HepG2 (cell line): Measurements from ENCODE around the gene PLA2G4B. TPM values are rescaled to one million over a fixed set of nuclear protein-coding genes. Genes with fewer than 3 reads are reported as not detected.

Source experiments
- ATAC-seq: fragments of 200-7000 bp; cut with Tn5 transposase; 3 replicates; pipeline ENCODE4 v1.9.1; 2020; ENCODE audit warnings: mild to moderate bottlenecking, moderate library complexity
- BruUV-seq: library from RNA; stranded (reverse); fragments of 400-500 nt; replicated peaks from 2 replicates; lab custom pipeline; 2021; lab: Mats Ljungman, UMichigan
- CTCF ChIA-PET: fragments of 300-600 bp; formaldehyde crosslinking; extraction: SDS; loops from one replicate; lab custom pipeline; 2021; ENCODE audit warnings: low total read pairs, inconsistent platforms, low intra/inter-chr PET ratio; lab: Yijun Ruan, JAX
- POLR2A ChIA-PET: fragments of 350-600 bp; sonication (Branson Sonifier 250); formaldehyde crosslinking; loops from one replicate; lab custom pipeline; 2020; ENCODE audit warnings: antibody characterized with exemption, inconsistent platforms; lab: Yijun Ruan, JAX
- DNase-seq: peaks from one replicate; pipeline ENCODE4 v3.0.0-alpha.2; 2015; ENCODE audit warnings: low spot score
- FAIRE-seq: peaks from 3 replicates; lab custom pipeline; 2011; peaks lifted over from hg19 to GRCh38; lab: Jason Lieb, UNC
- H2AFZ ChIP-seq: one replicate; pipeline ENCODE4 v1.6.1; 2011; ENCODE audit warnings: low read length, inconsistent platforms
- H3K27ac ChIP-seq: fragments of 300-600 bp; 3 replicates; pipeline ENCODE4 v1.8.0; 2011; ENCODE audit warnings: mixed run types, mild to moderate bottlenecking, mixed read lengths, low read length, inconsistent platforms; ENCODE audit not compliant: insufficient read depth; ENCODE audit errors: extremely low read length
- H3K27me3 ChIP-seq, 2 experiments: fragments of 200-600 bp in 1 of 2; 2 replicates in 1 of 2; 3 replicates in 1 of 2; pipeline versions ENCODE4 v1.6.0 to v1.8.0; 2011; ENCODE audit warnings: low read length in 2 of 2, mild to moderate bottlenecking in 2 of 2, moderate library complexity in 2 of 2, inconsistent platforms in 1 of 2; ENCODE audit not compliant: insufficient read depth in 2 of 2, control insufficient read depth in 1 of 2
- H3K36me3 ChIP-seq, 2 experiments: fragments of 200-600 bp in 1 of 2; replicated peaks in 1 of 2; 2 replicates in 1 of 2; 3 replicates in 1 of 2; pipeline versions ENCODE4 v1.5.1 to v1.8.0; 2011; ENCODE audit warnings: low read length in 2 of 2, inconsistent platforms in 1 of 2; ENCODE audit not compliant: insufficient read depth in 2 of 2, control insufficient read depth in 1 of 2
- H3K4me1 ChIP-seq: 2 replicates; pipeline ENCODE4 v1.5.1; 2012; ENCODE audit warnings: low read length, inconsistent platforms; ENCODE audit not compliant: insufficient read depth
- H3K4me2 ChIP-seq: 2 replicates; pipeline ENCODE4 v1.6.0; 2011; ENCODE audit warnings: low read depth, low read length, inconsistent platforms
- H3K4me3 ChIP-seq, 3 experiments: fragments of 200-600 bp in 1 of 3; sonication (generic), shearing (Covaris generic) in 1 of 3; replicated peaks in 1 of 3; 2 replicates each; pipeline ENCODE4 v1.5.1; 2011 to 2016; ENCODE audit warnings: low read length in 3 of 3, inconsistent platforms in 2 of 3, low read depth in 2 of 3, mild to moderate bottlenecking in 2 of 3, control low read depth in 1 of 3, mixed read lengths in 1 of 3; ENCODE audit not compliant: insufficient read depth in 1 of 3
- H3K79me2 ChIP-seq: one replicate; pipeline ENCODE4 v1.6.1; 2011; ENCODE audit warnings: low read length, inconsistent platforms; ENCODE audit not compliant: insufficient read depth
- H3K9ac ChIP-seq: 2 replicates; pipeline ENCODE4 v1.6.0; 2011; ENCODE audit warnings: mild to moderate bottlenecking, low read depth, low read length, inconsistent platforms; ENCODE audit not compliant: insufficient read depth
- H3K9me3 ChIP-seq: 2 replicates; pipeline ENCODE4 v1.5.1; 2012; ENCODE audit warnings: mild to moderate bottlenecking, low read length
- H4K20me1 ChIP-seq: 2 replicates; pipeline ENCODE4 v1.6.0; 2011; ENCODE audit warnings: inconsistent platforms, mild to moderate bottlenecking, low read length, moderate library complexity; ENCODE audit not compliant: insufficient read depth
- ELF3 ChIP-seq: IDR thresholded peaks from 2 replicates; pipeline ENCODE4 v1.6.1; 2016; ENCODE audit warnings: missing genetic modification reagents, missing compliant biosample characterization
- FIP1L1 ChIP-seq: fragments of 200-400 bp; formaldehyde crosslinking; IDR thresholded peaks from 2 replicates; pipeline ENCODE4 v1.6.1; 2018; ENCODE audit warnings: low read depth, mild to moderate bottlenecking, low read length, moderate library complexity, borderline replicate concordance; ENCODE audit not compliant: insufficient read depth
- SMAD3 ChIP-seq: sonication (generic); formaldehyde crosslinking; IDR thresholded peaks from 2 replicates; pipeline ENCODE4 v1.4.0; 2020; ENCODE audit warnings: missing genetic modification reagents
- ZFP62 ChIP-seq: sonication (generic); formaldehyde crosslinking; IDR thresholded peaks from 2 replicates; pipeline ENCODE4 v1.4.0; 2020; ENCODE audit warnings: missing genetic modification reagents
- ZNF280B ChIP-seq: sonication (generic); formaldehyde crosslinking; IDR thresholded peaks from 2 replicates; pipeline ENCODE4 v1.5.0; 2020; ENCODE audit warnings: missing genetic modification reagents, mild to moderate bottlenecking, borderline replicate concordance
- ZNF460 ChIP-seq: sonication (generic); formaldehyde crosslinking; IDR thresholded peaks from 2 replicates; pipeline ENCODE4 v1.5.1; 2020; ENCODE audit warnings: missing genetic modification reagents, mild to moderate bottlenecking, borderline replicate concordance
- ZNF609 ChIP-seq: sonication (generic); formaldehyde crosslinking; IDR thresholded peaks from 2 replicates; pipeline ENCODE4 v1.4.0; 2020; ENCODE audit warnings: mild to moderate bottlenecking, missing genetic modification reagents, borderline replicate concordance
- ZNF788 ChIP-seq: sonication (generic); formaldehyde crosslinking; IDR thresholded peaks from 2 replicates; pipeline ENCODE4 v1.5.0; 2020; ENCODE audit warnings: mild to moderate bottlenecking, missing genetic modification reagents, borderline replicate concordance
- WGBS: methylation state at CpG from one replicate; pipeline ENCODE4 v1.1.6; 2017; ENCODE audit warnings: low lambda C conversion rate; 5-methylcytosine and 5-hydroxymethylcytosine counted together
- in situ Hi-C: cut with HindIII; loops from 2 replicates; pipeline ENCODE4 v1.10.0; 2017; ENCODE audit warnings: low pct_unique_long_range_greater_than_20kb; ENCODE audit not compliant: extremely low pct_ligation_motif_present
- intact Hi-C: fragments of 100-400 bp; cut with micrococcal nuclease; formaldehyde crosslinking; loops from one replicate; pipeline ENCODE4 v1.10.0; 2022; ENCODE audit not compliant: unreplicated experiment
- polyA plus RNA-seq, 8 experiments: library from polyadenylated mRNA; depleted of rRNA in 3 of 8; stranded (reverse) in 7 of 8; unstranded in 1 of 8; fragments of >200 nt; fragmentation: Illumina TruSeq in 4 of 8; extraction: Trizol in 4 of 8; gene quantifications; 2 replicates each; pipeline versions ENCODE4 v1.2.1 to v1.2.3, GENCODE V29; 2011 to 2016; ENCODE audit warnings: low read depth in 4 of 8, missing spikeins in 1 of 8, mixed read lengths in 1 of 8; ENCODE audit not compliant: insufficient read depth in 1 of 8
- total RNA-seq, 5 experiments: library from RNA; depleted of rRNA; stranded (reverse); fragments of >200 nt; fragmentation: Illumina TruSeq; extraction: Trizol; gene quantifications; 2 replicates each; pipeline ENCODE4 v1.2.3, GENCODE V29; 2016; ENCODE audit warnings: low read depth in 1 of 5
- TF ChIP-seq, protein P1 (sequence below): sonication (generic); formaldehyde crosslinking; IDR thresholded peaks from 2 replicates; pipeline ENCODE4 v1.8.1; 2022; ENCODE audit warnings: low read depth, mild to moderate bottlenecking, missing genetic modification reagents
- TF ChIP-seq, protein P2 (sequence below): sonication (generic); formaldehyde crosslinking; conservative IDR thresholded peaks from 2 replicates; pipeline ENCODE4 v1.4.0; 2020; ENCODE audit warnings: missing genetic modification reagents
- TF ChIP-seq, protein P3 (sequence below): IDR thresholded peaks from 2 replicates; pipeline ENCODE4 v1.6.1; 2016; ENCODE audit warnings: missing compliant biosample characterization, missing genetic modification reagents, borderline replicate concordance

Gene PLA2G4B
- total and polyA plus RNA-seq, 2 of the 13 experiments (the other 11 are each of a cell fraction or from before 2014, with no cell fraction given): 5.1 to 8.0 TPM

DNA sequence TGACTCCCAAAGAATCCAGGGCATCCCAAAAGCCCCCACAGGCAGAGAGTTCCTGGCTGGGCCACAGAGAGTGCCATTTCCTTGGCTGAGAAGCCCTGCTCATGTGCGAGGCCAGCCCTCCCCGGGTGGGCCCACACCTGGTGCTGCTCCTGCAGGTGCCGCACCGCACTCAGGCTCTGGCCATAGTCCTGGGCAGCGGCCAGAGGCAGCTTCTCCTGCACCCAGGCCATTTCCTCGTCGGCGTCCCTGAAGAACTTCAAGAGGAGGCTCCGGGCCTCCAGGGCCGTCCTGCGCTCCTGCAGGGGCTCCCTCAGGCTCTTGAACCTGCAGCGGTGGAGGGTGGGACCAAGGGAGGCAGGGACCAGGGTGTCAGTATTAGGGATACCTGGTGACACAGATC lies 18.1 kb downstream of the PLA2G4B start:
- Histone ChIP-seq H3K27ac (no peak overlapping the region), H3K9me3 (no peaks in the 10 kb centered on the region), H4K20me1 (no peaks in the 10 kb centered on the region), H3K27me3 (peaks cover 9 to 39% of the 10 kb centered on the region in 2 experiments; a peak in 4 of 5 replicates), H3K9ac (no peak overlapping the region), H3K4me1 (peaks cover 29% of the 10 kb centered on the region), H3K36me3 (no peaks in the 10 kb centered on the region), H2AFZ (no peak overlapping the region), H3K4me3 (no peak overlapping the region), H3K4me2 (no peak overlapping the region), H3K79me2 (no peaks in the 10 kb centered on the region)
- intact Hi-C loops: no loop called here
- DNase-seq: no peak
- WGBS: 53% methylated on average over 12 of the region's 12 CpGs
- in situ Hi-C loops: no loop called here
- no peak for FAIRE-seq
- no TSS peak for BruUV-seq
- TF ChIP-seq ELF3 (CRISPR knock-in tag) (no peak), ZNF460 (CRISPR knock-in tag) (no peak), ZFP62 (no peak), ZNF609 (CRISPR knock-in tag) (no peak), ZNF280B (CRISPR knock-in tag) (no peak), ZNF788 (no peak), FIP1L1 (no peak), SMAD3 (no peak)
- TF ChIP-seq, protein P1, sequence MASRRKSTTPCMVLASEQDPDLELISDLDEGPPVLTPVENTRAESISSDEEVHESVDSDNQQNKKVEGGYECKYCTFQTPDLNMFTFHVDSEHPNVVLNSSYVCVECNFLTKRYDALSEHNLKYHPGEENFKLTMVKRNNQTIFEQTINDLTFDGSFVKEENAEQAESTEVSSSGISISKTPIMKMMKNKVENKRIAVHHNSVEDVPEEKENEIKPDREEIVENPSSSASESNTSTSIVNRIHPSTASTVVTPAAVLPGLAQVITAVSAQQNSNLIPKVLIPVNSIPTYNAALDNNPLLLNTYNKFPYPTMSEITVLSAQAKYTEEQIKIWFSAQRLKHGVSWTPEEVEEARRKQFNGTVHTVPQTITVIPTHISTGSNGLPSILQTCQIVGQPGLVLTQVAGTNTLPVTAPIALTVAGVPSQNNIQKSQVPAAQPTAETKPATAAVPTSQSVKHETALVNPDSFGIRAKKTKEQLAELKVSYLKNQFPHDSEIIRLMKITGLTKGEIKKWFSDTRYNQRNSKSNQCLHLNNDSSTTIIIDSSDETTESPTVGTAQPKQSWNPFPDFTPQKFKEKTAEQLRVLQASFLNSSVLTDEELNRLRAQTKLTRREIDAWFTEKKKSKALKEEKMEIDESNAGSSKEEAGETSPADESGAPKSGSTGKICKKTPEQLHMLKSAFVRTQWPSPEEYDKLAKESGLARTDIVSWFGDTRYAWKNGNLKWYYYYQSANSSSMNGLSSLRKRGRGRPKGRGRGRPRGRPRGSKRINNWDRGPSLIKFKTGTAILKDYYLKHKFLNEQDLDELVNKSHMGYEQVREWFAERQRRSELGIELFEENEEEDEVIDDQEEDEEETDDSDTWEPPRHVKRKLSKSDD (CRISPR knock-in tag): no peak
- TF ChIP-seq, protein P2, sequence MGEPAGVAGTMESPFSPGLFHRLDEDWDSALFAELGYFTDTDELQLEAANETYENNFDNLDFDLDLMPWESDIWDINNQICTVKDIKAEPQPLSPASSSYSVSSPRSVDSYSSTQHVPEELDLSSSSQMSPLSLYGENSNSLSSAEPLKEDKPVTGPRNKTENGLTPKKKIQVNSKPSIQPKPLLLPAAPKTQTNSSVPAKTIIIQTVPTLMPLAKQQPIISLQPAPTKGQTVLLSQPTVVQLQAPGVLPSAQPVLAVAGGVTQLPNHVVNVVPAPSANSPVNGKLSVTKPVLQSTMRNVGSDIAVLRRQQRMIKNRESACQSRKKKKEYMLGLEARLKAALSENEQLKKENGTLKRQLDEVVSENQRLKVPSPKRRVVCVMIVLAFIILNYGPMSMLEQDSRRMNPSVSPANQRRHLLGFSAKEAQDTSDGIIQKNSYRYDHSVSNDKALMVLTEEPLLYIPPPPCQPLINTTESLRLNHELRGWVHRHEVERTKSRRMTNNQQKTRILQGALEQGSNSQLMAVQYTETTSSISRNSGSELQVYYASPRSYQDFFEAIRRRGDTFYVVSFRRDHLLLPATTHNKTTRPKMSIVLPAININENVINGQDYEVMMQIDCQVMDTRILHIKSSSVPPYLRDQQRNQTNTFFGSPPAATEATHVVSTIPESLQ (CRISPR knock-in tag): no peak
- TF ChIP-seq, protein P3, sequence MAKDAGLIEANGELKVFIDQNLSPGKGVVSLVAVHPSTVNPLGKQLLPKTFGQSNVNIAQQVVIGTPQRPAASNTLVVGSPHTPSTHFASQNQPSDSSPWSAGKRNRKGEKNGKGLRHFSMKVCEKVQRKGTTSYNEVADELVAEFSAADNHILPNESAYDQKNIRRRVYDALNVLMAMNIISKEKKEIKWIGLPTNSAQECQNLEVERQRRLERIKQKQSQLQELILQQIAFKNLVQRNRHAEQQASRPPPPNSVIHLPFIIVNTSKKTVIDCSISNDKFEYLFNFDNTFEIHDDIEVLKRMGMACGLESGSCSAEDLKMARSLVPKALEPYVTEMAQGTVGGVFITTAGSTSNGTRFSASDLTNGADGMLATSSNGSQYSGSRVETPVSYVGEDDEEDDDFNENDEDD: no peak
- ChIA-PET CTCF (no interaction called here), POLR2A (no interaction called here)
- no peak for ATAC-seq
